ENCODE measurements around the gene OR9G4. TPM values are rescaled to one million over a fixed set of nuclear protein-coding genes. Genes with fewer than 3 reads are reported as not detected.

OR9G4 gene
- not detected for polyA plus RNA-seq (ENCODE audit: insufficient read length in 3 of 3)
- long read RNA-seq, donor 1, result 0 reads
- long read RNA-seq, donor 2, result 0 reads
- long read RNA-seq, donor 3, result 0 reads
- long read RNA-seq, donor 4, result 0 reads
- long read RNA-seq, donor 5, result 0 reads
- long read RNA-seq, donor 6, result 0 reads
- long read RNA-seq, donor 7, result 0 reads
- long read RNA-seq, donor 8, result 0 reads
- long read RNA-seq, donor 9, result 0 reads
- long read RNA-seq, donor 10, result 0 reads
- long read RNA-seq, donor 11, result 0 reads
- long read RNA-seq, donor 12, result 0 reads
- long read RNA-seq, donor 13, result 0 reads
- long read RNA-seq, donor 14, result 0 reads
- long read RNA-seq, donor 15, result 0 reads
- long read RNA-seq, donor 16, result 0 reads

DNA sequence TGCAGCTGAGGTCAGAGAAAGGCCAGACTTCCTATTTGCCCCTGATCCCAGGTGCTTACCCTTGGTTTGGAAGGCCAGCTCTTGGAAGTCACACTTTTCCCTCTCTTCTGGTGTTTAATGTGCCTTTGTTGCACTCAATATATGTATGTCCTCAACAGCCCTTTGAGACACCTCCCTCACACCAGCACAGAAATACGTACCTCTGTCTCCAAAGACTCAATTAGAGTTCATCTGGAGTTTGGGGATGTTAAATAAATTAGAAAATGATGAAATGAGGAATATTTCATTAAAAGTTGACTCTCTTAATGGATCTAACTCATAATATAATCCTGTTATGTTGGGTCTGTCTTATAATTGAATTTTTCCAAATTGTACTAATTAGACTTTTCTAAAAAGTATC, at the start of gene OR9G4:
Gene OR9G4, minus strand, starts transcription at position 101 of the 400 bp plus-strand sequence. CDS start 4,931 bp downstream, outside the sequence.
- no peak for DNase-seq

DNA sequence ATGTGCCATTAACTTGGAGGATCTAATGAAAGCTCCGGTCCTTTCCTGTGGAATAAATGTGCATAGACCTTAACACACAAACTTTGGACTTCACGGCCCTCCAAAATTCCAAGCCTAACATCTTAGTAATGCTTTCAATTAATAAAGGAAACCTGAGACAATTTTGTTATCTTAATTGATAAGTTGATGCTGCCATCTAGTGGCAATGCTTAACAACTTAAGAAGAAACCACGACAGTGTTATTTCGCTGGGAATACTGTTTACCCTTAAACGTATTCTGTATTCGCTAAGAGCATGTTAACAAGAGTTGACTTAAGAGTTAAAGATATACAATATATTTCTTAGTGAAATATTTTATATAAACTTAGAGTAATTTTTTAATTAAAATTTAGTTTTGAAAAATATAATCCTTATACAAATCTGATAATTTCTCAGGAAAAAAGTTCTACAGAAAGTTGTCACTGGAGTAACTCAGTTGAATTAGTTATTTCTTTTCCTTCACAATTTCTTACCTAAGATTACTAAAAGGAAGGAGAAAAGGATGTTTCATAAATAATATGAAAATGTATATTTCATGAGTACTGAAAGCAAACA, 35.0 kb upstream of the OR9G4 start:
- DNase-seq, result peak; percentile 41

DNA sequence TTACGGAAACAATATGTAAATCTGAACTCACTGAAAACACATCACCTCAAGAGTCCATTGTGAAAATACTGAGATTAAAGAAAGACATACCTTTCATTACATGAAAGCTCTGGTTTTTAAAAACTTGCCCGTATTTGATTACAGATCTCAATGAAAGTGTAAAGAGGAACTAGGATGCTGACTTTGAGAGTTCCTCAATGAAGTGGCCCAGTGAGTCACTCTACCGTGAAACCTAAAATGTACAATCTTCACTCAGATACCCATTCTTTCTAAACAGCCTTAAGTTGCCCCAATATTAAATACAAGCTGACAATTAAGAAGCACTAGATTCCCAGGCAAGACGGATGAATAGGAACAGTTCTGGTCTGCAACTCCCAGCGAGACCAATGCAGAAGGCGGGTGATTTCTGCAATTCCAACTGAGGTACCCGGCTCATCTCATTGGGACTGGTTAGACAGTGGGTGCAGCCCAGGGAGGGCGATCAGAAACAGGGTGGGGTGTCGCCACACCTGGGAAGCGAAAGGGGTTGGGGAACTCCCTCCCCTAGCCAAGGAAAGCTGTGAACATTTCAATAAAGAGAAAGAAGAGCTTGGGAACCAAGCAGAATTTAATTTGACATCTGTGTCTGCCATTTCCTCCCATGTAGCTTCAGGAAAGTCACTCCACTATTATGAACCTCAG, 33.8 kb upstream of the OR9G4 start:
- no peak for DNase-seq

GRCh38 chr11:56776809-56777208, 28.3 kb upstream of the OR9G4 start:
- no peak for DNase-seq

- DNase-seq, result no peak
Observed at GRCh38 chr11:56764976-56765375, 16.5 kb upstream of the OR9G4 start.

- DNase-seq, result no peak
Observed at GRCh38 chr11:56751480-56751879, 3.0 kb upstream of the OR9G4 start.

DNA sequence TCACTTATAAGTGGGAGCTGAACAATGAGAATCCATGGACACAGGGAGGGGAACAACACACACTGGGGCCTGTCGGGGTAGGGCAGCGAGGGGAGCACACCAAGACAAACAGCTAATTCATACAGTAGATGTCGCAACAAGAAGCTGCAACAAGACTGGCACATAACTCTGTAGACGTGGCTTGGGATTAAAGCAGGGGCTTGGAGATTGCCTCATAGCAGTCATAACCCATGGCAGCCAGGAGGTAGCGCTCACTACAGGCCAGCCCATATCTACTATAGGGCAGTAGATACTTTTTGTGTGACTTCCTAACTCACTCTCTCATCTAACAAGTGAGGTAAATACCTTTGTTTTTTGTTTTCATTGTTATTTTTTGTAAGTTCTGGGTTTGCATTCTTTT, 1.7 kb upstream of the OR9G4 start:
- no peak for DNase-seq

- no peak for DNase-seq
Observed at GRCh38 chr11:56740886-56741285, 7.6 kb downstream of the OR9G4 start.

DNA sequence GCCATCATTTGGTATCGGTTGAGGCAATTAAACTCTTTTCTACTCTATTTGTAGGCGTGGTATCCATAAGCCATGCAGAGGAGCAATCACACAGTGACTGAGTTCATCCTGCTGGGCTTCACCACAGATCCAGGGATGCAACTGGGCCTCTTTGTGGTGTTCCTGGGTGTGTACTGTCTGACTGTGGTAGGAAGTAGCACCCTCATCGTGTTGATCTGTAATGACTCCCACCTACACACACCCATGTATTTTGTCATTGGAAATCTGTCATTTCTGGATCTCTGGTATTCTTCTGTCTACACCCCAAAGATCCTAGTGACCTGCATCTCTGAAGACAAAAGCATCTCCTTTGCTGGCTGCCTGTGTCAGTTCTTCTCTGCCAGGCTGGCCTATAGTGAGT, 8.4 kb downstream of the OR9G4 start:
- no peak for DNase-seq

- no peak for DNase-seq
Observed at GRCh38 chr11:56720513-56720912, 28.0 kb downstream of the OR9G4 start.

DNA sequence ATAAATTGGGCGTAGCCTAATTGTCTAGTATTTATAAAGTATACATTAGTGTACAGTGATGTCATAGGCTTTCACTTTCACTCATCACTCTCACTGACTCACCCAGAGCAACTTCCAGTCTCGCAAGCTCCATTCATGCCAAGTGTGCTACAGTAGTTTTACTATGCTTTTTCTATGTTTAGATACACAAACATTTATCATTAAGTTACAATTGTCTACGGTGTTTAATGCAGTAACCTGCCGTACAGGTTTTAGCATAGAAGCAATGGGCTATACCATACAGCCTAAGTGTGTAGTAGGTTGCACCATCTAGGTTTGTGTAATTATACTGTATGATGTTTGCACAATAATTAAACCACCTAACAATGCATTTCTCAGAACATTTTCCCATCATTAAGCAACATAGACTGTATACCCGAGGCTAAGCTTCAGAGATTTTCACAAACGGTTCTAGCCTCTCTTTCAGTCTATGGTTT, 32.1 kb downstream of the OR9G4 start:
- DNase-seq, result no peak

- DNase-seq, result no peak
Observed at GRCh38 chr11:56714206-56714605, 34.3 kb downstream of the OR9G4 start.

GRCh38 chr11:56706486-56706885, 42.0 kb downstream of the OR9G4 start:
- no peak for DNase-seq

- no peak for DNase-seq
Observed at GRCh38 chr11:56705784-56706396, 42.6 kb downstream of the OR9G4 start.

GRCh38 chr11:56700914-56701485, 47.5 kb downstream of the OR9G4 start:
- DNase-seq, result no peak

DNA sequence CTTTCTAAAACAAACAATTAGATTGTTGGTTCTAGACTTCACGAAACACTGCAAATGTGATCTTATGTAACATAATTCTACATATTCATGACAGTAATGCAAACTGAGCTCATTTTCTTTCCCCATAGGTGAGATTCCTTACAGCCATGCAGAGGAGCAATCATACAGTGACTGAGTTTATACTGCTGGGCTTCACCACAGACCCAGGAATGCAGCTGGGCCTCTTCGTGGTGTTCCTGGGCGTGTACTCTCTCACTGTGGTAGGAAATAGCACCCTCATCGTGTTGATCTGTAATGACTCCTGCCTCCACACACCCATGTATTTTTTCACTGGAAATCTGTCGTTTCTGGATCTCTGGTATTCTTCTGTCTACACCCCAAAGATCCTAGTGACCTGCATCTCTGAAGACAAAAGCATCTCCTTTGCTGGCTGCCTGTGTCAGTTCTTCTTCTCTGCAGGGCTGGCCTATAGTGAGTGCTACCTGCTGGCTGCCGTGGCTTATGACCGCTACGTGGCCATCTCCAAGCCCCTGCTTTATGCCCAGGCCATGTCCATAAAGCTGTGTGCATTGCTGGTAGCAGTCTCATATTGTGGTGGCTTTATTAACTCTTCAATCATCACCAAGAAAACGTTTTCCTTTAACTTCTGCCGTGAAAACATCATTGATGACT, 48.1 kb downstream of the OR9G4 start:
- no peak for DNase-seq

DNA sequence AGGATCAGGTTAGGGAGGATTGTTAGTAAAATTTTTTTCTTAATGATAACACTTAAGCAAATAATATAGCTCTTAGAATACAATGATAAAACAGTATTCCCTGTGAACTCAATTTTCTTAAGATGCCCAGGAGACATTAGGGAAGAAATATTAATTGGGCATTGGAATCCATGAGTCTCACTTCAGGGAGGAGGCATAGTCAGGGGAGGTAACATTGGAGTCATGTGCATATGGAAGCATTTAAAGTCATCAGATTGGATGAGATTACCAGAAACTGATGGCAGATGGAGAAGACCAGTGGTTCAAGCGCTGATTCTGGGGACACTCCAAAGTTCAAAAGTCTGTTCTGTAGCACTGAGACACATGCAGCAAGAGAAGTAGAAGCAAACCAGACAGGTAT, 49.7 kb downstream of the OR9G4 start, which contains the start of gene OR9G1:
Gene OR9G1, plus strand, starts transcription at position 301 of the 400 bp plus-strand sequence. CDS start 1,293 bp downstream, outside the sequence.
- DNase-seq, result no peak

DNA sequence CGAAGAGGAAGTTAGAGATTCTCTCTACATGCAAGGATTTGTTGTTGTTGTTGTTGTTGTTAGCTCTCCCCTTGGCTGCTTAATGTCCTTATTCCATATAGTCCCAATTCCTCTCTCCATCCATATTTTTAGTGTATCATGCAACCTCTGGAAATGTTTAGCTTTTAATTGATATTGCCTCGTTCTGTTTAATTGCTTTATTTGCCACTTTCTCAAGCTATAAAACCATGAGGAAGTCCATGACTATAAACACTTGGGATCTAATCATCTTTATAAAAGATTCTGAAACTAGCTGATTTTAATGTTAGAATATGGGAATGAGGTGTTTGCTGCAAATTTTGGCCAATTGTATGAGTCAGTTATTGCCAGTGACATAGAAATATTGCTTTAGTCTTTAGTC, 55.1 kb downstream of the OR9G4 start:
- no peak for DNase-seq
